RWPE1 (cell line): ENCODE data around the gene C1orf21.

ENCODE experiments used
- CTCF ChIA-PET: fragments of 350-600 bp; sonication (Branson Sonifier 250); formaldehyde crosslinking; extraction: SDS; loops from one replicate; lab custom pipeline; 2021; lab: Yijun Ruan, JAX
- POLR2A ChIA-PET: fragments of 400-600 bp; formaldehyde crosslinking; extraction: SDS; loops from one replicate; lab custom pipeline; 2020; ENCODE audit warnings: antibody characterized with exemption; ENCODE audit not compliant: low non-redundant PET; lab: Yijun Ruan, JAX
- DNase-seq: peaks from one replicate; pipeline ENCODE4 v3.0.0; 2012; ENCODE audit warnings: low spot score
- H3K27ac ChIP-seq: fragments of 450-650 bp; 2 replicates; pipeline ENCODE4 v1.5.1; 2017
- CTCF ChIP-seq: fragments of 450-650 bp; conservative IDR thresholded peaks from 2 replicates; pipeline ENCODE4 v1.5.1; 2017; ENCODE audit warnings: low read depth, mild to moderate bottlenecking

Gene C1orf21

GRCh38 chr1:184395370-184395769 is 8.5 kb downstream of the C1orf21 start:
- H3K27ac ChIP-seq = no peak overlapping the region
- POLR2A ChIA-PET = no interaction called here
- no peak for DNase-seq
- TF ChIP-seq CTCF = no peak
- CTCF ChIA-PET = no interaction called here

- DNase-seq = no peak
- no peak overlapping the region for H3K27ac ChIP-seq
- CTCF ChIA-PET = no interaction called here
- POLR2A ChIA-PET = no interaction called here
- TF ChIP-seq CTCF = no peak
These were observed 9.2 kb downstream of the C1orf21 start for GRCh38 chr1:184395937-184396480.

DNA sequence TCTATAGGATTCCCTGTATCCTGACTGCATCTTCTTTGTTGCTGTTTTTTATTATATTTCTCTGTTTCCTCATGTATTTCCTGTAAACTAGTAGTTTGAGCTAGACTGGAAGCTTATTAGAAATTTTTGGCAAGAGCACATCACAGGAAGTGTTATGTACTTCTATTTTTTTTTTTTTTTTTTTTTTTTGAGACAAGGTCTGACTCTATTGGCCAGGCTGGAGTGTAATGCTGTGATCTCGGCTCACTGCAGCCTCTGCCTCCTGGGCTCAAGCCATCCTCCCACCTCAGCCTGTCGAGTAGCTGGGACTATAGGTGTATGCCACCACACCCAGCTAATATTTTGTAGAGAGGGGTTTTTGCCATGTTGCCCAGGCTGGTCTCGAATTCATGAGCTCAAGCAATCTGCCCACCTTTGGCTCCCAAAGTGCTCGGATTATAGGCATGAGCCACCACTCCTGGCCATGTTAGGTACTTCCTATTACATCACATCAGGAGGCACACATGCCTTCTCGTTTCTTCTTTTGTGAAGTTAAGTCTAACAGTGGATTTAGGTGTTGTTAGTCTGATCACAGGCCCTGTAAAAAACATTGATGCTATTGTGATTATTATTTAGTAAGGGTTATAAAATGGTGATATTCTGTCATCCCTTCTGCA is 12.5 kb downstream of the C1orf21 start:
- TF ChIP-seq CTCF = no peak
- CTCF ChIA-PET = interaction anchor here (0.6 kb wide), 1 partner anchor 232 kb away, joined by 3 read pairs; no protein-coding TSS in a partner anchor

DNA sequence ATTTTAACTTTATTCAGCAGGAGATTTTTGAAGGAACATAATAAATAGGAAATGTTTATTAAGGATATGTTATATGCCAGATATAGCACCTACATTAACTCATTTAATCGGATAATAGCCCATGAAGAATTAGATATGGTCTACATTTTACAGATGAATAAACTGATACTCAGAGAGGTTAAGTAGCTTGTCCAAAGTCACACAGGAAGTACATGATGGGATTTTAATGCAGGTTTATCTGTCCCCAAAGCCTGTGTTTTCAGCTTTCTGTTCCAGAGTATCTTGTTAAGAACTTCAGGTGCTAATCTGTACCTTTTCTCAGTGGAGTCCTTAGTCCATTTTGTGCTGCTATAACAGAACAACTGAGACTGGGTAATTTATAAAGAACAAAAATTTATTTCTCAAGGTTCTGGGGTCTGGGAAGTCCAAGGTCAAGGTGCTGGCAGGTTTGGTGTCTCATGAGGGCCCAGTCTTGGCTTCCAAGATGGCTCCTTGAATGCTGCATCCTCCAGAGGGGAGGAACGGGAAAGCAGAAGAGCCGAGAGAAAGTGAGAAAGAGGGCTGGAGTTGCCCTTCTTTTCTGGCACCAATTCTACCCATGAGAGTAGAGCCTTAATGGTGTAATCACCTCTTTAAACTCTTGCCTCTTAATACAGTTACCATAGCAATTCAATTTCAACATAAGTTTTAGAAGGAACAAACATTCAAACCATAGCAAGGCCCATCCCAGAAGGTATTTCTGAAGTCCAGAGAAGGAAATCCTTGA is 17.3 kb downstream of the C1orf21 start:
- no peak overlapping the region for H3K27ac ChIP-seq
- POLR2A ChIA-PET = no interaction called here
- no peak for TF ChIP-seq CTCF
- no peak for DNase-seq
- CTCF ChIA-PET = interaction anchor here (0.7 kb wide), 1 partner anchor 142 kb away, joined by 3 read pairs; no protein-coding TSS in a partner anchor

More for the DNA sequence above, 12.5 kb downstream of the C1orf21 start:
- H3K27ac ChIP-seq = no peak overlapping the region
- no peak for DNase-seq
- POLR2A ChIA-PET = no interaction called here

- TF ChIP-seq CTCF = no peak
- H3K27ac ChIP-seq = no peak overlapping the region
- CTCF ChIA-PET = no interaction called here
- DNase-seq = no peak
- POLR2A ChIA-PET = no interaction called here
These were observed 17.8 kb downstream of the C1orf21 start for GRCh38 chr1:184404727-184405027.

DNA sequence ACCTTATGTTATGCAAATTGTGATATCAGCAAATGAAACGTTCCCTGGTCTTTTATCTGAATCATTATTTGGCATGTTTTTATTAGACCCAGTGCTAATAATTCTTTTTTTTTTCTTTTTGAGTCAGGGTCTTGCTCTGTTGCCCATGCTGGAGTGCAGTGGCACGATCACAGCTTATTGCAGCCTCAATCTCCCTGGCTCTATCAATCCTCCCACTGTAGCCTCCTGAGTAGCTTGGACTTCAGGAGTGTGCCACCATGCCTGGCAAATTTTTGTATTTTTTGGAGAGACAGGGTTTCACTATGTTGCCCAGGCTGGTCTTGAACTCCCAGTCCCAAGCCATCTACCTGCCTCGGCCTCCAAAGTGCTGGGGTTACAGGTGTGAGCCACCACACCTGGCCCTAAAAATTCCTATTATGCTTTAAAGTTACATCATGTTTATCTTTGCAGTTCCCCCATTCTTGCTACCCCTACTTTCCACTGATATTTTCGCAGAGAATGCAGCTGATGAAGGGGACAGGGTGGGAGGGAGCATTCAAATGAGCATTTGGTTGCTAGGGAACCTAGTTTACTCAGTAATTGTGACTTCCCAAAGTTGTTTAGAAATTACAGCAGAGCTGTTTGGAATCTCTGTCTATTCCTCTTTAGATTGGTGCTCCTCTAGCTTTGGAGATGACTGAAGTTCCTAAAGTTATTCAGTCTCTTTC is 18.4 kb downstream of the C1orf21 start:
- ChIA-PET CTCF (no interaction called here), POLR2A (no interaction called here)
- no peak for DNase-seq
- no peak for TF ChIP-seq CTCF
- H3K27ac ChIP-seq = no peak overlapping the region
